Measurements from ENCODE around the gene TSC22D3.

Gene TSC22D3

GRCh38 chrX:107760304-107761077, 15.1 kb downstream of the TSC22D3 start:
- no peak for DNase-seq (ENCODE audit: low spot score)

- DNase-seq (ENCODE audit: low spot score), result no peak
Measured at GRCh38 chrX:107758231-107758766, 17.3 kb downstream of the TSC22D3 start.

GRCh38 chrX:107755721-107756120, 19.9 kb downstream of the TSC22D3 start:
- DNase-seq (ENCODE audit: low spot score), result no peak

GRCh38 chrX:107753187-107753586, 22.4 kb downstream of the TSC22D3 start:
- DNase-seq (ENCODE audit: low spot score), result no peak

- no peak for DNase-seq (ENCODE audit: low spot score)
Measured at GRCh38 chrX:107752714-107753113, 22.9 kb downstream of the TSC22D3 start.

GRCh38 chrX:107752043-107752442, 23.5 kb downstream of the TSC22D3 start:
- DNase-seq (ENCODE audit: low spot score), result no peak

GRCh38 chrX:107750861-107751445, 24.6 kb downstream of the TSC22D3 start:
- no peak for DNase-seq (ENCODE audit: low spot score)

GRCh38 chrX:107750263-107750662, 25.3 kb downstream of the TSC22D3 start:
- DNase-seq (ENCODE audit: low spot score), result no peak

GRCh38 chrX:107748506-107748905, 27.1 kb downstream of the TSC22D3 start:
- DNase-seq (ENCODE audit: low spot score), result no peak

- DNase-seq (ENCODE audit: low spot score), result no peak
Measured at GRCh38 chrX:107747596-107748161, 27.9 kb downstream of the TSC22D3 start.

GRCh38 chrX:107744868-107745267, 30.7 kb downstream of the TSC22D3 start:
- DNase-seq (ENCODE audit: low spot score), result no peak

- DNase-seq (ENCODE audit: low spot score), result no peak
Measured at GRCh38 chrX:107743995-107744394, 31.6 kb downstream of the TSC22D3 start.

GRCh38 chrX:107742700-107743191, 32.8 kb downstream of the TSC22D3 start:
- DNase-seq (ENCODE audit: low spot score), result no peak

- DNase-seq (ENCODE audit: low spot score), result no peak
Measured at GRCh38 chrX:107741404-107741790, 34.2 kb downstream of the TSC22D3 start.

GRCh38 chrX:107739541-107739940, 36.0 kb downstream of the TSC22D3 start:
- no peak for DNase-seq (ENCODE audit: low spot score)

- DNase-seq (ENCODE audit: low spot score), result no peak
Measured at GRCh38 chrX:107738768-107739167, 36.8 kb downstream of the TSC22D3 start.

- DNase-seq (ENCODE audit: low spot score), result no peak
Measured at GRCh38 chrX:107738272-107738671, 37.3 kb downstream of the TSC22D3 start.

- no peak for DNase-seq (ENCODE audit: low spot score)
Measured at GRCh38 chrX:107736781-107737531, 38.6 kb downstream of the TSC22D3 start.

- no peak for DNase-seq (ENCODE audit: low spot score)
Measured at GRCh38 chrX:107734646-107735045, 40.9 kb downstream of the TSC22D3 start.

- DNase-seq (ENCODE audit: low spot score), result no peak
Measured at GRCh38 chrX:107733686-107734085, 41.9 kb downstream of the TSC22D3 start.

- no peak for DNase-seq (ENCODE audit: low spot score)
Measured at GRCh38 chrX:107731831-107732502, 43.6 kb downstream of the TSC22D3 start.

Measured in CD4-positive, alpha-beta T cell treated with Interleukin-2 at 100 ng/mL for 4 hours (primary cell).